PC-3 (cell line): Measurements from ENCODE around the gene CCDC178.

Source experiments
- EZH2 ChIP-seq: fragments of 300-600 bp; sonication (generic); IDR thresholded peaks from one replicate; pipeline ENCODE4 v1.6.1; 2017; ENCODE audit warnings: antibody characterized with exemption, mild to moderate bottlenecking, low read length; ENCODE audit not compliant: unreplicated experiment
- TF ChIP-seq, protein P1 (sequence below): fragments of 300-600 bp; sonication (generic); conservative IDR thresholded peaks from 2 replicates; pipeline ENCODE4 v1.5.1; 2017; ENCODE audit warnings: antibody characterized with exemption, low read depth, mild to moderate bottlenecking, low read length

DNA sequence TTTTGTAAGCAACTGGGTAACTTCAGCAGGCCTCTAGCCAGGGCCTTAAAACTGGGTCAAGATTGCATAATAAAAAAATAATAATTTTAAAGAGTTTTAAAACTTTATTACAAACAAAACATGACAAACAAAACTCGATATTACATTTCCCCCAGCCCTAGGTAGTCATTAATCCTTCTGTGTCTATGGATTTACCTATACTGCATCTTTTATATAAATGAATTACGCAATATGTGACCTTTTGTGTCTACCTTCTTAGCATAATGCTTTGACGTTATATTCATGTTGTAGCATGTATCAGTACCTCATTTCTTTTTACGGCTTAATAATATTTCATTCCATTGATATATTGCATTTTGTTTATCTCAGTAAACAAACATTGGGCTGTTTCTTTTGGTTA lies 113.5 kb downstream of the CCDC178 start:
- TF ChIP-seq, protein P1, sequence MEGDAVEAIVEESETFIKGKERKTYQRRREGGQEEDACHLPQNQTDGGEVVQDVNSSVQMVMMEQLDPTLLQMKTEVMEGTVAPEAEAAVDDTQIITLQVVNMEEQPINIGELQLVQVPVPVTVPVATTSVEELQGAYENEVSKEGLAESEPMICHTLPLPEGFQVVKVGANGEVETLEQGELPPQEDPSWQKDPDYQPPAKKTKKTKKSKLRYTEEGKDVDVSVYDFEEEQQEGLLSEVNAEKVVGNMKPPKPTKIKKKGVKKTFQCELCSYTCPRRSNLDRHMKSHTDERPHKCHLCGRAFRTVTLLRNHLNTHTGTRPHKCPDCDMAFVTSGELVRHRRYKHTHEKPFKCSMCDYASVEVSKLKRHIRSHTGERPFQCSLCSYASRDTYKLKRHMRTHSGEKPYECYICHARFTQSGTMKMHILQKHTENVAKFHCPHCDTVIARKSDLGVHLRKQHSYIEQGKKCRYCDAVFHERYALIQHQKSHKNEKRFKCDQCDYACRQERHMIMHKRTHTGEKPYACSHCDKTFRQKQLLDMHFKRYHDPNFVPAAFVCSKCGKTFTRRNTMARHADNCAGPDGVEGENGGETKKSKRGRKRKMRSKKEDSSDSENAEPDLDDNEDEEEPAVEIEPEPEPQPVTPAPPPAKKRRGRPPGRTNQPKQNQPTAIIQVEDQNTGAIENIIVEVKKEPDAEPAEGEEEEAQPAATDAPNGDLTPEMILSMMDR = no peak
- TF ChIP-seq EZH2 = no peak
